ENCODE measurements around the gene CPNE1. TPM values are rescaled to one million over a fixed set of nuclear protein-coding genes. Genes with fewer than 3 reads are reported as not detected.

CPNE1 gene
- total and polyA plus RNA-seq, 10 of the 15 experiments (the other 5 are each of a cell fraction or from before 2014, with no cell fraction given), result 84.9 to 209 (median 146) TPM

DNA sequence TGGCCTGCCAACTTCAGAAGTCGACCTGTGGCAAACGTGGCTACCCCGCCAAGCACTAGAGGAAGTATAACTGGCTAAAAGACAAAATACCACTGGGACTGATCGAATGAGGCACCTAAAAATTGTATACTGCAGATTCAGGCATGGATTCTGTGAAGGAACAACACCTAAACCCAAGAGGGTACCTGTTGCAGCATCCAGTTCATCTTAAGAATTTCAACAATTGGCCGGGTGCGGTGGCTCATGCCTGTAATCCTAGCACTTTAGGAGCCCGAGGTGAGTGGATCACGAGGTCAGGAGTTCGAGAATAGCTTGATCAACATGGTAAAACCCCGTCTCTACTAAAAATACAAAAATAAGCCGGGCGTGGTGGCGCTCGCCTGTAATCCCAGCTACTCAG, 76.3 kb downstream of the CPNE1 start:
- TF ChIP-seq KAT2A (conservative IDR thresholded peaks at IDR 0.05; ENCODE audit: control insufficient read depth, low read depth, low read length), result no peak
- TF ChIP-seq JUNB (IDR thresholded peaks at IDR 0.05), result no peak
- TF ChIP-seq, protein P1, sequence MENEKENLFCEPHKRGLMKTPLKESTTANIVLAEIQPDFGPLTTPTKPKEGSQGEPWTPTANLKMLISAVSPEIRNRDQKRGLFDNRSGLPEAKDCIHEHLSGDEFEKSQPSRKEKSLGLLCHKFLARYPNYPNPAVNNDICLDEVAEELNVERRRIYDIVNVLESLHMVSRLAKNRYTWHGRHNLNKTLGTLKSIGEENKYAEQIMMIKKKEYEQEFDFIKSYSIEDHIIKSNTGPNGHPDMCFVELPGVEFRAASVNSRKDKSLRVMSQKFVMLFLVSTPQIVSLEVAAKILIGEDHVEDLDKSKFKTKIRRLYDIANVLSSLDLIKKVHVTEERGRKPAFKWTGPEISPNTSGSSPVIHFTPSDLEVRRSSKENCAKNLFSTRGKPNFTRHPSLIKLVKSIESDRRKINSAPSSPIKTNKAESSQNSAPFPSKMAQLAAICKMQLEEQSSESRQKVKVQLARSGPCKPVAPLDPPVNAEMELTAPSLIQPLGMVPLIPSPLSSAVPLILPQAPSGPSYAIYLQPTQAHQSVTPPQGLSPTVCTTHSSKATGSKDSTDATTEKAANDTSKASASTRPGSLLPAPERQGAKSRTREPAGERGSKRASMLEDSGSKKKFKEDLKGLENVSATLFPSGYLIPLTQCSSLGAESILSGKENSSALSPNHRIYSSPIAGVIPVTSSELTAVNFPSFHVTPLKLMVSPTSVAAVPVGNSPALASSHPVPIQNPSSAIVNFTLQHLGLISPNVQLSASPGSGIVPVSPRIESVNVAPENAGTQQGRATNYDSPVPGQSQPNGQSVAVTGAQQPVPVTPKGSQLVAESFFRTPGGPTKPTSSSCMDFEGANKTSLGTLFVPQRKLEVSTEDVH (IDR thresholded peaks at IDR 0.05; ENCODE audit: low read depth, partially characterized antibody), result no peak
- TF ChIP-seq JUND (IDR thresholded peaks at IDR 0.05; ENCODE audit: low read depth, low read length), result no peak
- TF ChIP-seq RCOR1 (conservative IDR thresholded peaks at IDR 0.05; ENCODE audit: low read depth, low read length), result no peak
- TF ChIP-seq RB1 (IDR thresholded peaks at IDR 0.05; ENCODE audit: borderline replicate concordance), result no peak
- TF ChIP-seq, protein P2, sequence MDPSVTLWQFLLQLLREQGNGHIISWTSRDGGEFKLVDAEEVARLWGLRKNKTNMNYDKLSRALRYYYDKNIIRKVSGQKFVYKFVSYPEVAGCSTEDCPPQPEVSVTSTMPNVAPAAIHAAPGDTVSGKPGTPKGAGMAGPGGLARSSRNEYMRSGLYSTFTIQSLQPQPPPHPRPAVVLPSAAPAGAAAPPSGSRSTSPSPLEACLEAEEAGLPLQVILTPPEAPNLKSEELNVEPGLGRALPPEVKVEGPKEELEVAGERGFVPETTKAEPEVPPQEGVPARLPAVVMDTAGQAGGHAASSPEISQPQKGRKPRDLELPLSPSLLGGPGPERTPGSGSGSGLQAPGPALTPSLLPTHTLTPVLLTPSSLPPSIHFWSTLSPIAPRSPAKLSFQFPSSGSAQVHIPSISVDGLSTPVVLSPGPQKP (IDR thresholded peaks at IDR 0.05; ENCODE audit: low read depth, low read length), result no peak
- TF ChIP-seq HDGF (IDR thresholded peaks at IDR 0.05), result no peak
- no peak for TF ChIP-seq RELA (IDR thresholded peaks at IDR 0.05; ENCODE audit: borderline replicate concordance, partially characterized antibody)
- TF ChIP-seq IKZF1 (conservative IDR thresholded peaks at IDR 0.05), result no peak
- TF ChIP-seq, protein P3, sequence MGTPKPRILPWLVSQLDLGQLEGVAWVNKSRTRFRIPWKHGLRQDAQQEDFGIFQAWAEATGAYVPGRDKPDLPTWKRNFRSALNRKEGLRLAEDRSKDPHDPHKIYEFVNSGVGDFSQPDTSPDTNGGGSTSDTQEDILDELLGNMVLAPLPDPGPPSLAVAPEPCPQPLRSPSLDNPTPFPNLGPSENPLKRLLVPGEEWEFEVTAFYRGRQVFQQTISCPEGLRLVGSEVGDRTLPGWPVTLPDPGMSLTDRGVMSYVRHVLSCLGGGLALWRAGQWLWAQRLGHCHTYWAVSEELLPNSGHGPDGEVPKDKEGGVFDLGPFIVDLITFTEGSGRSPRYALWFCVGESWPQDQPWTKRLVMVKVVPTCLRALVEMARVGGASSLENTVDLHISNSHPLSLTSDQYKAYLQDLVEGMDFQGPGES (IDR thresholded peaks at IDR 0.05), result no peak
- no peak for TF ChIP-seq NR2F1 (conservative IDR thresholded peaks at IDR 0.05)
- TF ChIP-seq BCL11A (IDR thresholded peaks at IDR 0.05; ENCODE audit: low read depth, low read length), result no peak
- no peak for TF ChIP-seq CBX3 (IDR thresholded peaks at IDR 0.05; ENCODE audit: borderline replicate concordance, low read depth)
- no peak for TF ChIP-seq TAF1 (IDR thresholded peaks at IDR 0.05; ENCODE audit: borderline replicate concordance, low read depth, low read length)
- TF ChIP-seq FOS (IDR thresholded peaks at IDR 0.05; ENCODE audit: borderline replicate concordance, extremely low read depth, insufficient read length), result no peak
- no peak for TF ChIP-seq PAX8 (IDR thresholded peaks at IDR 0.05)
- no peak for TF ChIP-seq ZNF384 (IDR thresholded peaks at IDR 0.05; ENCODE audit: borderline replicate concordance, low read depth, low read length)
- 49% methylated on average over 14 of the region's 14 CpGs for WGBS (ENCODE audit: insufficient coverage, insufficient replicate concordance, low lambda C conversion rate, missing lambda C conversion rate)
- Histone ChIP-seq H3K9ac (ENCODE audit: control insufficient read depth, insufficient read depth, low read length) (no peak overlapping the region), H3K4me3 (no peak overlapping the region), H3K27me3 (replicated peaks in 1 of 2; ENCODE audit: control insufficient read depth in 2 of 2, insufficient read depth in 2 of 2, low read length in 1 of 2) (no peaks in the 10 kb centered on the region), H3K36me3 (ENCODE audit: control insufficient read depth in 2 of 2, insufficient read depth in 2 of 2, low read length in 1 of 2) (no peaks in the 10 kb centered on the region), H3K27ac (ENCODE audit: control insufficient read depth, insufficient read depth) (no peak overlapping the region), H3K79me2 (ENCODE audit: control insufficient read depth, insufficient read depth, low read length) (no peaks in the 10 kb centered on the region), H2AFZ (ENCODE audit: control insufficient read depth, low read depth, low read length) (no peak overlapping the region), H3K4me1 (ENCODE audit: control insufficient read depth, insufficient read depth, low read length) (no peaks in the 10 kb centered on the region), H3K9me3 (replicated peaks; ENCODE audit: control insufficient read depth, insufficient read depth, low read length) (no peaks in the 10 kb centered on the region), H3K4me2 (ENCODE audit: control insufficient read depth, insufficient read depth) (no peak overlapping the region), H4K20me1 (ENCODE audit: control insufficient read depth, insufficient read depth) (no peaks in the 10 kb centered on the region)
- ChIA-PET CTCF (no interaction called here), RAD21 (ENCODE audit: unreplicated experiment) (no interaction called here), POLR2A (no interaction called here), SMC1A (ENCODE audit: uncharacterized antibody, unreplicated experiment) (no interaction called here)
- ATAC-seq (no peak), FAIRE-seq (no peak), DNase-seq (ENCODE audit: low read depth, low spot score) (no peak)
- in situ Hi-C loops (cut with MboI) (no loop called here), intact Hi-C loops (cut with micrococcal nuclease; ENCODE audit: unreplicated experiment) (no loop called here)
- no TSS peak for BruUV-seq (replicated peaks)

Measured in GM12878 (cell line).